ENCODE measurements around the gene EXOC5.
"Not testable (repeated sequence)": the region's sequence is repeated elsewhere in the genome, so short reads cannot be mapped to it uniquely, and the experiment has no call there.

EXOC5 gene

GRCh38 chr14:57268161-57269069 lies at the start of gene EXOC5, which contains the start of gene AP5M1:
Gene EXOC5, minus strand, starts transcription at chr14:57268905. Its CDS starts 257 bp downstream, at chr14:57268648.
Gene AP5M1, plus strand, starts transcription at chr14:57268971. Its CDS starts 344 bp downstream, at chr14:57269315.
- peak; percentile 93 for DNase-seq

GRCh38 chr14:57317248-57317833 lies 48.6 kb upstream of the EXOC5 start:
- peak; percentile 80 for DNase-seq

GRCh38 chr14:57314396-57315089 lies 45.8 kb upstream of the EXOC5 start:
- DNase-seq: no peak

- no peak for DNase-seq
These were observed 34.2 kb upstream of the EXOC5 start for GRCh38 chr14:57302883-57303282.

- DNase-seq: no peak
These were observed 30.8 kb upstream of the EXOC5 start for GRCh38 chr14:57299511-57299910.

- no peak for DNase-seq
These were observed 29.1 kb upstream of the EXOC5 start for GRCh38 chr14:57297852-57298251.

GRCh38 chr14:57295239-57295638 lies 26.5 kb upstream of the EXOC5 start:
- no peak for DNase-seq

- no peak for DNase-seq
These were observed 25.4 kb upstream of the EXOC5 start for GRCh38 chr14:57293866-57294837.

- DNase-seq: no peak
These were observed 23.3 kb upstream of the EXOC5 start for GRCh38 chr14:57291692-57292647.

- no peak for DNase-seq
These were observed 22.0 kb upstream of the EXOC5 start for GRCh38 chr14:57290751-57291150.

- DNase-seq: no peak
These were observed 19.0 kb upstream of the EXOC5 start for GRCh38 chr14:57287745-57288144.

- DNase-seq: no peak
These were observed 8.4 kb upstream of the EXOC5 start for GRCh38 chr14:57277062-57277461.

GRCh38 chr14:57275023-57275664 lies 6.4 kb upstream of the EXOC5 start:
- no peak for DNase-seq

GRCh38 chr14:57274551-57274950 lies 5.8 kb upstream of the EXOC5 start:
- no peak for DNase-seq

- no peak for DNase-seq
These were observed 4.5 kb upstream of the EXOC5 start for GRCh38 chr14:57273236-57273635.

- no peak for DNase-seq
These were observed 2.6 kb downstream of the EXOC5 start for GRCh38 chr14:57266065-57266464.

- DNase-seq: no peak
These were observed 6.6 kb downstream of the EXOC5 start for GRCh38 chr14:57262117-57262516.

GRCh38 chr14:57261604-57262003 lies 7.1 kb downstream of the EXOC5 start:
- no peak for DNase-seq

- DNase-seq: no peak
These were observed 9.0 kb downstream of the EXOC5 start for GRCh38 chr14:57259672-57260071.

- not testable (repeated sequence) for DNase-seq
These were observed 10.5 kb downstream of the EXOC5 start for GRCh38 chr14:57258221-57258620.

- DNase-seq: no peak
These were observed 13.8 kb downstream of the EXOC5 start for GRCh38 chr14:57254884-57255283.

All from stimulated activated CD8-positive, alpha-beta memory T cell treated with anti-CD3 and anti-CD28 coated beads, Interleukin-4, amount 100 ng/mL, for 48 hours (primary cell).